GM12874 (cell line): Measurements from ENCODE around the gene TNFAIP3.

Experiments
- CTCF ChIP-seq: IDR thresholded peaks from 2 replicates; pipeline ENCODE4 v1.5.1; 2011; ENCODE audit warnings: low read depth, mild to moderate bottlenecking, control low read depth, low read length, moderate library complexity; ENCODE audit not compliant: insufficient read depth

TNFAIP3 gene

GRCh38 chr6:137852346-137852745 lies 14.7 kb upstream of the TNFAIP3 start:
- TF ChIP-seq CTCF: no peak

GRCh38 chr6:137852811-137853210 lies 14.2 kb upstream of the TNFAIP3 start:
- no peak for TF ChIP-seq CTCF

GRCh38 chr6:137853569-137854213 lies 13.4 kb upstream of the TNFAIP3 start:
- no peak for TF ChIP-seq CTCF

GRCh38 chr6:137856138-137856898 lies 10.7 kb upstream of the TNFAIP3 start:
- TF ChIP-seq CTCF: no peak

GRCh38 chr6:137859025-137859424 lies 8.0 kb upstream of the TNFAIP3 start:
- no peak for TF ChIP-seq CTCF

- TF ChIP-seq CTCF: no peak
These were observed 6.6 kb upstream of the TNFAIP3 start for GRCh38 chr6:137860394-137861005.

GRCh38 chr6:137861550-137862337 lies 5.3 kb upstream of the TNFAIP3 start:
- no peak for TF ChIP-seq CTCF
